GM18868 (cell line): Measurements from ENCODE around the gene CENPL.
"Not testable (repeated sequence)": the region's sequence is repeated elsewhere in the genome, so short reads cannot be mapped to it uniquely, and the experiment has no call there.

Source experiments
- ATAC-seq: cut with Tn5 transposase; IDR thresholded peaks from one replicate; pipeline ENCODE4 v1.9.1; 2021; ENCODE audit warnings: mild to moderate bottlenecking, moderate library complexity; ENCODE audit not compliant: unreplicated experiment

CENPL gene

GRCh38 chr1:173764331-173764730 lies 60.4 kb downstream of the CENPL start:
- ATAC-seq, result not testable (repeated sequence)

GRCh38 chr1:173758980-173759379 lies 65.7 kb downstream of the CENPL start:
- ATAC-seq, result no peak

- no peak for ATAC-seq
These were observed 66.6 kb downstream of the CENPL start for GRCh38 chr1:173758110-173758509.

- ATAC-seq, result no peak
These were observed 67.0 kb downstream of the CENPL start for GRCh38 chr1:173757666-173758065.

- no peak for ATAC-seq
These were observed 70.9 kb downstream of the CENPL start for GRCh38 chr1:173753830-173754229.
